Iris pigment epithelial cell (primary cell): Measurements from ENCODE around the gene ZC3H18.
A peak's percentile ranks its signal among the peaks of the same experiment; 100 is the strongest.

Experiments
- DNase-seq: peaks from one replicate; pipeline ENCODE4 v3.0.0-alpha.2; 2011; ENCODE audit warnings: low read depth

Gene ZC3H18

GRCh38 chr16:88569985-88570690 lies at the start of gene ZC3H18:
TSS of gene ZC3H18 (plus strand) at chr16:88570403. CDS start at chr16:88577124, 6,721 bp downstream.
- peak; percentile 94 for DNase-seq

DNA sequence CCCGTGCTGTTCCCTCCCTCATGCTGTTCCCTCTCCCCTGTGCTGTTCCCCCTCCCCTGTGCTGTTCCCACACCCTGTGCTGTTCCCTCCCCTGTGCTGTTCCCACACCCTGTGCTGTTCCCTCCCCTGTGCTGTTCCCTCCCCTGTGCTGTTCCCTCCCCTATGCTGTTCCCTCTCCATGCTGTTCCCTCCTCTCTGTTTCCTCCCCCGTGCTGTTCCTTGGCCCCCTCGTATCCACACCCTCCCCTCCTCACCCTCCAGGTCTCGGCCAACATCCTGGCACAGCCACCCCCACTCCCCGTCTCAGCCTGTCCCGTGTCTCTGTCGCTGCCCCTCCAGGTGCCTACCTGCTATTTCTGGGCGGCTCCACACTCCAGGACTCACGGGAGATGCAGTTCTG lies 48.5 kb upstream of the ZC3H18 start:
- no peak for DNase-seq

DNA sequence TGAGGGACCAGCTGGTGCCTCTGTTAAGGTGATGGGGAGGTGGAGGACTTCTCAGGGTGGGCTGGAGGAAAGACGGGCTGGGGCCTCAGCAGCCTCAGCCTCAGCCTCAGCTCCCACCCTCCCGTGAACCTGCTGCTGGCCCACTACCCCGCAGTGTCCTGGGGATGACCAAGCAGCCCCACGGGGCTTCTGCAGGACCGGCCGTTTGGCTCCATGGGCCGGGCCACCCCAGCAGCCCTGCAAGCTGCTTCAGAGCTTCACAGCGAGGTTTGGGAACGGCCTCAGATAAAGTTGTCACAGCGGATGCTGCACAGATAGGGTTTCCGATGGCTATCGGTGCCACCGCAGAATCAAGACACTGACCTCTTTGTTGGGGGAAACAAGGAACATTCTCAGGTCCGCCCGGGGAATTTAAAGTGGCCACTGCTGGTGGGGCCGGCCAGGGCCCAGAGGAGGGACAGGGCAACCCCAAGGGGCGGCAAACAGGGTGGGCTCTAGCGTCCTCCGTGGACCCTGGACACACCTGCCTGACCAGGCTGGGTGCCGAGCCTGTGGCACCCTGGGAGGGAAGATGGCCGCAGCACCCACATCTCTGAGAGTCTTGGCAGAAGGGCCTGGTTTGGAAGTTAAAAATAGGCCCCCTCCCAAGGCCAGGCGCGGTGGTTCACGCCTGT lies 47.8 kb upstream of the ZC3H18 start:
- DNase-seq: no peak

GRCh38 chr16:88523309-88524161 lies 46.7 kb upstream of the ZC3H18 start:
- DNase-seq: no peak

- DNase-seq: no peak
These were observed 45.8 kb upstream of the ZC3H18 start for GRCh38 chr16:88524274-88524972.

- DNase-seq: no peak
These were observed 45.1 kb upstream of the ZC3H18 start for GRCh38 chr16:88524973-88525662.

GRCh38 chr16:88525663-88525990 lies 44.6 kb upstream of the ZC3H18 start:
- no peak for DNase-seq

GRCh38 chr16:88526008-88526905 lies 43.9 kb upstream of the ZC3H18 start:
- DNase-seq: no peak

- no peak for DNase-seq
These were observed 43.4 kb upstream of the ZC3H18 start for GRCh38 chr16:88526906-88527185.

DNA sequence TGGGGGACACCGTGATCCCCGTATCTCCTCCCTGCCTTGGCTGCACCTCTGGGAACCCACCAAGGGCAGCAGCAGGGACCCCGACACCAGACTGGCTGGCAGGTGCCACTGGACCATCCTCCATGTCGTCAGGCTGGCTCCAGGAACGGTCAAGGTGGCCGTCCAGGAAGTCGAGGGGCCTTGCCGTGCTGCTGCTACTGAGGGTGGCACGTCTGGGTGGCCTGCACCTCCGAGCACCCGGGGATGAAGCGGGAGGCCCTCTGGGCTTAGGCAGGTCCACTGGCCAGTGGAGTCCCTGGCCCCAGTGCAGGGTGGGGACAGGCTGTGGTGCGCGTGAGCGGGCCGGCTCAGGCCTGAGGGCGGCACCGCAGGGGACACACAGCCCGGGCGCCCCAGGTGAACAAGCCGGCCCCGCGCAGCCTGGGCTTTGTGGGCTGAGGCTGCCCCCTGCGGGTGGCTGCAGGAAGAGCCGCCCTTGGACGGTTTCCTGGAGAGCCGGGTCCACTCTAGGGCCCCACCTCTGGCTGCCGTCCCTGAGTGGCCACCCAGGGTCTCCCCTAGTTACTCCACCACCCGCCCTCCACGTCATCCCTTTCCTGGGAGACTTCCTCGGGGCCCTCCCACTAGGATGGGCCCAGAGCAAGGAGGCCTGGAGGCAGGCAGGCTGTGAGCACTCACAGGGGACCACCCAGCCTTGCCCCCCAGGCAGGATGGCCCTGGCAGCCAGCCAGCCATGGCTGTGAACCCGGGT lies 42.8 kb upstream of the ZC3H18 start:
- DNase-seq: peak; percentile 43

DNA sequence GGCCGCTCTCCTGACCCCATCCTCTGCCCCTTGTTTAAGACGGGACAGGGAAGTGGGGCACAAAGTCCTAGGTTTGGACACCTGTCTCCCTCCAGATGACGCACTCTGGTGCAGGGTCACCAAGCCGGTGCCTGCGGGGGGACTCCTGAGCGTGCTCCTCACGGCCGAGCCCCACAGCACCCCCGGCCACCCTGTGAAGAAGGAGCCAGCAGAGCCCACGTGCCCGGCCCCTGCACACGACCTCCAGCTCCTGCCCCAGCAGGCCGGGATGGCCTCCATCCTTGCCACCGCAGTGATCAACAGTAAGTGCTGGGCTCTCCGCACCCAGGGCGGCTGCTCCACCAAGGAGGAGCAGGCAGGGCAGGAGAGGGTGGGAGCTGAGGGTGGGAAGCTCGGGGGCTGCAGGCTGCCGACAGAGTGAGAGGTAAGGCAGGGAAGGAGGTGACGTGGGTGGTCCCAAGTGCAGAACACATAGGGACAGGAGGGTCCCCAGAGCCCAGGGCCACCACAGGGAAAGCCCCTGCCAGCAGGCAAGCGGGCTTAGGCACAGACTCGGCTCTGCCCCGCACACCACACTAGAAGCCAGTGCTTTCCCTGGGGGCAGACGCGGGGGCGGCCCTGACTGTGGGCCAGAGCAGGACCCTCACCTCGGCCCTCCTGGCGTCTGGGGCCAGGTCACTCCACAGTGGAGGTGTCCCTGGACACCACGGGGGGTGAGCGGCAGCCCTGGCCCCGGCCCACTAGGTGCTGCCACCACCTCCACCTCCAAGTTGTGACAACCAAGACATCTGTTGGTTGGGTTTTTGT lies 42.1 kb upstream of the ZC3H18 start:
- DNase-seq: no peak

DNA sequence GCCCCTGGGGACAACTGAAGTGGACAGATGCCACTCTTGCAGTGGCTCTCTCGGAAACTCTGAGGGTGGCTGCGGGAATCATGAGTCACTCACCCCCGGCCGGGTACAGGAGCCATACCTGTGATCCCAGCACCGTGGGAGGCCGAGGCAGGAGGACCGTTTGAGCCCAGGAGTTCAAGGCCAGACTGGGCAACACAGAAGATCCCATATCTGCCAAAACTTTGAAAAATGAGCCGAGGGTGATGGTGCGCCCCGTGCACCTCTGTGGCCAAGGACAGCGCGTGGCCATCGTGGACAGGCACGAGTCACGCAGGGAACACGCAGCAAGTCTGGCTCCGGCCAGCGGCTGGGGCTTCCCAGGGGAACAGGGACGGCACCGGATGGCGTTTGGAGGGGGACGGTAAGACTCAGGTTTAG lies 41.3 kb upstream of the ZC3H18 start:
- DNase-seq: no peak

DNA sequence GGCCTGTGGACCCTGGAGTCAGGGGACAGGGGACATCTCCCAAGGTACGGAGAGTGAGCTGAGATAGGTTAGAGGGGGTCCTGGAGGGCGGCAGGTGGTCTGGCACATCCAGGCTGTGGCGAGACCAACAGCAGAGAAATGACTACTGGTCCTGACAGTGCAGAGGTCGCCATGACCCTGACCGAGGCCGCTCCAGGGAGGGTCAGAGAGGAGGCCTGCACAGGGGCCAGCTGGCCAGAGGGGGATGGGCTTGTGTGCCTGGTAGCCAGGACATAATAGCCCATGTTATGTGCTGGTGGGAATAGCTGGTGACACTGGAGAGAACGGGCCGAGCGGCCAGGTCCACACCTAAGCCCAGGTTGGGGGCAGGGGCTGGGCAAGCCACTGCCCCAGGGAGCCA lies 40.6 kb upstream of the ZC3H18 start:
- no peak for DNase-seq

DNA sequence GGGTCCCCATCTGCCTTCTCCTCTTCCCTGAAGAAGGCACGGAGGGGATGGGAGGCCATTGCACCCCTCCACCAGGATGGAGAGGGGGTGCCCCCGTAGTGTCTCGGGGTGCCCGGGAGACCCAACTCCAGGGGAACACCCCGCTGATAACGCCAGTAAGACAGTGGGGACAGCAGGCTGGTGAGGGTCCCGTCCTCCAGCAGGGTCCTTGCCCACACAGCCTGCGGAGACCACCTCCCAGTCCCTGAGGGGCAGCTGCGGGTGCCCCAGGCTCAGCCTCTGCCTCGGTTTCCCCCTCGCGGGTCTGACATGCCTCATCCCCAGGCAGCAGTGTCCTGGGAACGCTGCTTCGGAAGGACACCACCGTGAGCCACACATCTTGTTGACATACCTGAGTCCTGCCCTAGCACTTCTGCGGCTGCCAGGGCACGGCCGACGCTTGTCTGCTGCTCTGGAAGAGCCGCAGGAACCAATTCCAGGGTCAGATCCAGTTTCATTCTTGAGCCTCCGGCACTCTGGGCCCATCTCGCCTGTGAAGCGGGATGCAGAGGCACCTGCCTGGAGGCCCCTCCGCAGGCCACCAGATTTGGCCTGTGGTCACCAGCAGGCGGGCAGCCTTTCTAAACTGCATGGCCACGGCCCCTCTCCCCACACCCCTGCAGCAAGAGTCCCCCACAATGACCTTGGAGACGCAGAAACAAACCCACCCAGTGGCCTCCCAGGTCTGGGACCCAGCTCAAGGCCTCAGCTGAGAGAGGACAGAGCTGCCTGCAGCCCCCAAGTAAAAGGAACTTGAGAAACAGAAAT lies 39.9 kb upstream of the ZC3H18 start:
- no peak for DNase-seq

DNA sequence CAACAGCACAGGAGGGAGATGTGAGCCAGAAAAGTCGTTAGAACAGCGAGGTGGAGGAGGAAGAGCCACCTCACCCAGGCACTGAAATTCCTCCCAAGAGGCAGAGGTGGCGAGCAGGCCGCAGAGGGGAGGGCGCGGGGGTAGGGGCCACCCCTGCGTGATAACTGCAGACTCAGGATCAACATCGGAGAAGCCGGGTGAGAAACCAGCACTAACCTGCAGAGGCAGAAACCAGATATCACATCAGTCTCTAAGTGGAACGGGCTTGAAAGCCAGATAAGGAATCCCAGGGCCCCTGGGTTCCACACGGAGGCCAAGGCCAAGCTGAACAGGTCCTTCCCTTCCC lies 39.4 kb upstream of the ZC3H18 start:
- DNase-seq: no peak

DNA sequence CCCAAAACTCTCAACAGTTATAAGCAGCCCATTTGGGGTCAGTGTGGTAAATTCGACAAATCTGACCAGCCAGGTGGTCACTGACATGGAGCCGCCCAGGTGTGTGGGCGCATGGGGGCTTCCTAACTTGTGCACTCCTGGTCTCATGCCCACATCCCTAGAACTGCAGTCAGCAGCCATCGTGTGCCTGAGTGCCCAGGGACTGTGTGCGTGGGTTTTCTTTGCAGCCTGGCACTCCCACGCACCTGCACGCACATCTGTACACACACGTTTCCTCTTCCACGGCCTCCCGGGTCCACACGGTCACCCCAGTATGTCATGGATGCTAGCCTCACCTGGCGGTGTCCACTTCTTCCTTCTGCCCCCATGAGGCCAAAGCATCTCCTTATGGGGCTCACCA lies 38.9 kb upstream of the ZC3H18 start:
- no peak for DNase-seq

GRCh38 chr16:88531931-88532433 lies 38.2 kb upstream of the ZC3H18 start:
- DNase-seq: no peak
